Measurements from ENCODE around the gene ZSWIM9. TPM values are rescaled to one million over a fixed set of nuclear protein-coding genes. Genes with fewer than 3 reads are reported as not detected.

ZSWIM9 gene
- total RNA-seq, 4 donors from 2014 or later: 4.0 to 15.2 (median 10.4) TPM

GRCh38 chr19:48206397-48207093 is 36.1 kb downstream of the ZSWIM9 start:
- H3K4me3 ChIP-seq: no peak overlapping the region
- H3K9me3 ChIP-seq: no peaks in the 10 kb centered on the region
- DNase-seq (ENCODE audit: extremely low spot score): no peak
- peaks cover 6 to 22% (median 16%) of the 10 kb centered on the region in 4 donors for H3K4me1 ChIP-seq
- H3K27ac ChIP-seq (replicated peaks in 1 of 4): no peak overlapping the region
- no peak for TF ChIP-seq POLR2AphosphoS5 (IDR thresholded peaks at IDR 0.05)
- TF ChIP-seq POLR2A (IDR thresholded peaks at IDR 0.05; ENCODE audit: low read depth): no peak
- no peak for TF ChIP-seq EP300 (IDR thresholded peaks at IDR 0.05)
- no peak for TF ChIP-seq CTCF (IDR thresholded peaks at IDR 0.05)
- WGBS: 89% methylated on average over 9 of the region's 9 CpGs
- H3K36me3 ChIP-seq: peaks cover 0 to 10% (median 9%) of the 10 kb centered on the region in 4 donors
- H3K27me3 ChIP-seq: peaks cover 0 to 3% (median 0%) of the 10 kb centered on the region in 4 donors
- intact Hi-C loops (cut with DNase I): loop anchor here (10.0 kb wide), 1 partner anchor 48 kb away; the partner anchor contains the start of gene CARD8

GRCh38 chr19:48210005-48210404 is 39.5 kb downstream of the ZSWIM9 start:
- no peaks in the 10 kb centered on the region for H3K9me3 ChIP-seq
- H3K27ac ChIP-seq (replicated peaks in 1 of 4): no peak overlapping the region
- 70% methylated on average over 3 of the region's 3 CpGs for whole genome bisulfite sequencing
- H3K4me1 ChIP-seq: peaks cover 0 to 8% (median 3%) of the 10 kb centered on the region in 4 donors
- intact Hi-C loops (cut with DNase I): no loop called here
- TF ChIP-seq EP300 (IDR thresholded peaks at IDR 0.05): no peak
- TF ChIP-seq POLR2AphosphoS5 (IDR thresholded peaks at IDR 0.05): no peak
- no peak for TF ChIP-seq POLR2A (IDR thresholded peaks at IDR 0.05; ENCODE audit: low read depth)
- TF ChIP-seq CTCF (IDR thresholded peaks at IDR 0.05): no peak
- DNase-seq (ENCODE audit: extremely low spot score): no peak
- peaks cover 0 to 42% (median 30%) of the 10 kb centered on the region in 4 donors for H3K36me3 ChIP-seq
- H3K27me3 ChIP-seq: no peaks in the 10 kb centered on the region
- H3K4me3 ChIP-seq: no peak overlapping the region

- Histone ChIP-seq H3K4me3 (no peak overlapping the region), H3K36me3 (peaks cover 0 to 71% (median 47%) of the 10 kb centered on the region in 4 donors), H3K9me3 (no peaks in the 10 kb centered on the region), H3K4me1 (no peaks in the 10 kb centered on the region), H3K27ac (replicated peaks in 1 of 4) (no peak overlapping the region), H3K27me3 (no peaks in the 10 kb centered on the region)
- no peak for DNase-seq (ENCODE audit: extremely low spot score)
- WGBS: 94% methylated on average over 4 of the region's 5 CpGs
- intact Hi-C loops (cut with DNase I): no loop called here
- TF ChIP-seq POLR2AphosphoS5 (IDR thresholded peaks at IDR 0.05): no peak
- no peak for TF ChIP-seq POLR2A (IDR thresholded peaks at IDR 0.05; ENCODE audit: low read depth)
- TF ChIP-seq EP300 (IDR thresholded peaks at IDR 0.05): no peak
- TF ChIP-seq CTCF (IDR thresholded peaks at IDR 0.05): no peak
Measured at GRCh38 chr19:48213959-48214358, 43.5 kb downstream of the ZSWIM9 start.

GRCh38 chr19:48216933-48217332 is 46.5 kb downstream of the ZSWIM9 start:
- intact Hi-C loops (cut with DNase I): no loop called here
- WGBS: 81% methylated on average over 14 of the region's 14 CpGs
- H3K4me1 ChIP-seq: no peaks in the 10 kb centered on the region
- no peak for DNase-seq (ENCODE audit: extremely low spot score)
- H3K27ac ChIP-seq (replicated peaks in 1 of 4): no peak overlapping the region
- TF ChIP-seq CTCF (IDR thresholded peaks at IDR 0.05) (no peak), POLR2A (IDR thresholded peaks at IDR 0.05; ENCODE audit: low read depth) (no peak), EP300 (IDR thresholded peaks at IDR 0.05) (no peak), POLR2AphosphoS5 (IDR thresholded peaks at IDR 0.05) (no peak)
- H3K4me3 ChIP-seq: no peak overlapping the region
- no peaks in the 10 kb centered on the region for H3K27me3 ChIP-seq
- peaks cover 0 to 85% (median 53%) of the 10 kb centered on the region in 4 donors for H3K36me3 ChIP-seq
- H3K9me3 ChIP-seq: no peaks in the 10 kb centered on the region
